KOPT-K1 (cell line): ENCODE results near the gene MECR.
"Not testable (repeated sequence)": the region's sequence is repeated elsewhere in the genome, so short reads cannot be mapped to it uniquely, and the experiment has no call there.

Source experiments
- H3K27ac ChIP-seq: fragments of 200-600 bp; sonication (generic); 2 replicates; pipeline ENCODE4 v1.5.1; 2016; ENCODE audit warnings: antibody characterized with exemption, mild to moderate bottlenecking, low read depth, low read length; ENCODE audit not compliant: poor library complexity, severe bottlenecking
- H3K36me3 ChIP-seq: fragments of 200-600 bp; sonication (generic); 2 replicates; pipeline ENCODE4 v1.5.1; 2017; ENCODE audit warnings: antibody characterized with exemption, mild to moderate bottlenecking, low read length, moderate library complexity; ENCODE audit not compliant: insufficient read depth
- H3K9me3 ChIP-seq: fragments of 200-600 bp; sonication (generic); 2 replicates; pipeline ENCODE4 v1.5.1; 2017; ENCODE audit warnings: antibody characterized with exemption, low read length, mild to moderate bottlenecking; ENCODE audit not compliant: insufficient read depth, poor library complexity, severe bottlenecking

MECR gene

DNA sequence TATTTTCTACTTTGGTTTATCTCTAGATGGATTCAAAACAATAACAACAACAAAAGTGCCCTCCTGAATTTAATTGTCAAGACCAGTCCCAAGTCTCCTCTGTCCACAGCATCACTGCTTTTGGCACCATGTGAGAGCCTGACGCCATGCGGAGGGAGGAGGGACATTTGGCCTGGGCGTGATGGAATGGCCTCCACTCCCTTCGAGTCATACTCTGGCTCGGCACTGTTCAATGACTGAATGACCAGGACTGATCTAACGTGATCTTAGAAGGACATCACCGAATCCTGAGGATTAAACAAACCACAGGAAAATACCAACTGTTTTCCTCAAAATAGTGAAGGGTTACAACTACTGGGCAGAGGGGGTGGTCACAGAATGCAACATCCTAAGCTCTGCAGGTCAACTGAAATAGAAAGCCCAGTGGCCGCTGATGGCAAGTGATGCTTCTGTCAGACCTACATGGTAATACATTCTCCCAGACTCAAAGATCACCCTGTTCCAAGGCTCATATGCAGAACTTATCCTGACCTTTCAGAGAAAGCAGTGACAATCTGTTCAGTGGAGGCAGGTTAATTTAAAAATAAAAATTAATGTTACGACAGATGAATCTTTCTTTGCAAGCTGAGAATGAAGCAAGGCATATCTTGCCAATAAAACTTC lies 68.1 kb downstream of the MECR start:
- Histone ChIP-seq H3K9me3 (no peaks in the 10 kb centered on the region), H3K36me3 (peaks cover 99% of the 10 kb centered on the region), H3K27ac (no peak overlapping the region)

DNA sequence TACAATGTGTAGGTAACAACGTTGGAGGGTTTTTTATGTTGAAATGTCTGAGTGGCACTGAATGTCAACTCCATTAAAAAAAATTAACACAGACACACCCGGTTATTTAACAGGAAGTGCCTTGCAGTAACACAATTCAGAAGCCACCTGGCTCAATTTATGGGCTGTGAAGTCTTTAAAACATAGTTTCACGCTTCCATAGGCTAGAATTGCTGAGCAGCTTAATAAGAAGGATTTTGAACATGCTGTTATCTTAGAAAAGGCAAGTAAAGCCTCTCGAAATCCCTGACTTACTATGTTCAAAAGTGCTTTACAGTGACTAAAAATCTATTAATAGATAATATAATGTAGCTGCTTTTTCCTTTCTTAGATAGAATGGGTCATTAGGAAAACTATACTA lies 68.7 kb downstream of the MECR start:
- no peak overlapping the region for H3K27ac ChIP-seq
- H3K9me3 ChIP-seq, result no peaks in the 10 kb centered on the region
- H3K36me3 ChIP-seq, result peaks cover 99% of the 10 kb centered on the region

- H3K36me3 ChIP-seq, result peaks cover 99% of the 10 kb centered on the region
- H3K27ac ChIP-seq, result no peak overlapping the region
- no peaks in the 10 kb centered on the region for H3K9me3 ChIP-seq
These were observed 71.0 kb downstream of the MECR start for GRCh38 chr1:29159773-29160172.

GRCh38 chr1:29157269-29157601 lies 73.5 kb downstream of the MECR start:
- Histone ChIP-seq H3K36me3 (peaks cover 99% of the 10 kb centered on the region), H3K27ac (no peak overlapping the region), H3K9me3 (no peaks in the 10 kb centered on the region)

DNA sequence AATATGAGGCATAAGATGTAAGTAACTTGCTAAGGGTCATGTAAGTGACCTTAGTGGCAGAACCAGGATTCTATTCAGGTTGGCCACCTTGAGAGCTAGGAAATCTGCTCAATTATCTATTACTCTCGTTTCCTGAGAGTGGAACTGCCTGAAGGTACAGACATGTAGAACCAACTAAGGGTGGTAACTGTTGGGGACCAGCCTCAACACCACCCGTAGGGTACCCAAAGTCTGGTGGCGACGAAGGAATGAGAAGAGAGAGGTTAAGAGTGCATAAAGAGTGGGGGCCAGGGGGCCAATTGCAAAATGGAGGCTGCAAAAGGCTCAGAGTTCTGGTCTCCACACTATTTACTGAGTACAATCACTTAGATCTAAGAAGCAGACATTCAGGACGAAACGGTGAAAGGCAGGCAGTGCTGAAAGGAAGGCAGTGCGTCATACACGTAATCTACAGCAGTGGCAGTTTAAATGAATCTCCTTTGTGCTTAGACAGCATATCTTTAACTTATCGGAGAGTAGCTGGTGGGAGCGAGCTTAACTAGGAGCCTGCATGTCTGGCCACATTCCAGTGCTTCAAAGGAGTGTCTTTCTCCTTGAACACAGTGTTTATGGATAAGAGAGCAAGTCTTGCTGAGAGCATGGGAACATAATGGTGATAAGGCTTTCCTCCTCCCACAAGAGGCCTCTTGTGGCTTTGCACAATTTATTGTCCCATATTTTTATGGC lies 74.0 kb downstream of the MECR start:
- no peak overlapping the region for H3K27ac ChIP-seq
- peaks cover 99% of the 10 kb centered on the region for H3K36me3 ChIP-seq
- no peaks in the 10 kb centered on the region for H3K9me3 ChIP-seq

- Histone ChIP-seq H3K9me3 (no peaks in the 10 kb centered on the region), H3K27ac (no peak overlapping the region), H3K36me3 (peaks cover 99% of the 10 kb centered on the region)
These were observed 78.5 kb downstream of the MECR start for GRCh38 chr1:29152046-29152805.

- H3K9me3 ChIP-seq, H3K27ac ChIP-seq: not testable (repeated sequence)
- peaks cover 99% of the 10 kb centered on the region for H3K36me3 ChIP-seq
These were observed 80.4 kb downstream of the MECR start for GRCh38 chr1:29150346-29150745.

DNA sequence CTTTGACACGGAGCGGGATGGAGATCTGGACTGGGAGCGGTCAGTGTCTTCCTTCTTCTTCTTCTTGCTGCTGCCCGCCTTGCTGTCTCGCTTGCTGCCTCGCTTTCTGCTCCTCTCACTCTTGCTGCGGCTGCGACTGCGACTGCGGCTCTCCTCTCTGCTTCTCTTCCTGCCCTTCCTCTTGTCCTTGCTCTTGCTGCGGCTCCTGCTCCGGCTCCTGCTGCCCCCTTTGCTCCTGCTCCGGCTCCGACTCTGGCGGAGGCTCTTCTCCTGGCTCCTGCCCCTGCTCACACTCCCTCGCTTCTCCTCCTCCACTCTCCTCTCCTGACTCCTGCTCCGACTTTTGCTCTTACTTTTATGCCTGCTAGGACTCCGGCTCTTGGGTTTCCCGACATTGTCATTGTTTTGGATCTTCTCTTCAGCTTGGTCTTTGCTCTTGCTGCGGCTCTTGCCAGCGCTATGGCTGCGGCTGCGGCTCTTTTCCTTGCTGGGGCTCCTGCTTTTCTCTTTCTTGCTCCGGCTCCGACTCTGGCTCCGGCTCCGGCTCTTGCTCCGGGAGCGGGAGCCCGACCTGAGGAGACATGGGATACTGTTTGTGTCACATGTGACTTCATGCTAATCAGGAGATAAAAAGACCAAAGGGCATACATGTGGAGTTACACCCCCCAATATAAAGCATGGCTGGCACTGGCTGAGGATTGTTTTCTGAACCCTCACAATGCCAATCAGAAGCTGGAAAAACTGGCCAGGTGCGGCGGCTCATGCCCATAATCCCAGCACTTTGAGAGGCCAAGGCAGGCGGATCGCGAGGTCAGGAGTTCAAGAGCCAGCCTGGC lies 81.9 kb downstream of the MECR start:
- Histone ChIP-seq H3K36me3 (peaks cover 99% of the 10 kb centered on the region), H3K9me3 (no peaks in the 10 kb centered on the region), H3K27ac (no peak overlapping the region)

GRCh38 chr1:29145739-29146437 lies 84.8 kb downstream of the MECR start:
- H3K9me3 ChIP-seq, result no peaks in the 10 kb centered on the region
- no peak overlapping the region for H3K27ac ChIP-seq
- peaks cover 82% of the 10 kb centered on the region for H3K36me3 ChIP-seq

GRCh38 chr1:29144178-29144577 lies 86.6 kb downstream of the MECR start:
- Histone ChIP-seq H3K27ac (no peak overlapping the region), H3K36me3 (peaks cover 66% of the 10 kb centered on the region)

GRCh38 chr1:29142714-29143113 lies 88.0 kb downstream of the MECR start:
- Histone ChIP-seq H3K9me3 (no peaks in the 10 kb centered on the region), H3K27ac (no peak overlapping the region), H3K36me3 (peaks cover 52% of the 10 kb centered on the region)

More at GRCh38 chr1:29144178-29144577, 86.6 kb downstream of the MECR start:
- H3K9me3 ChIP-seq, result no peaks in the 10 kb centered on the region
